Muscle of arm (tissue), 14 donors: ENCODE results near the gene OR5B12. TPM values are rescaled to one million over a fixed set of nuclear protein-coding genes. Genes with fewer than 3 reads are reported as not detected.
"Not testable (repeated sequence)": the region's sequence is repeated elsewhere in the genome, so short reads cannot be mapped to it uniquely, and the experiment has no call there.

Experiments used
- DNase-seq: peaks from one replicate; pipeline ENCODE4 v3.0.0-alpha.2; 2013
- long read RNA-seq, 11 donors: transcript quantifications; one replicate each; lab custom pipeline, GENCODE V29; 2026
- polyA plus RNA-seq, 12 donors: library from polyadenylated mRNA; unstranded; fragments of 120-200 nt; gene quantifications; one replicate each; pipeline ENCODE4 v1.2.1, GENCODE V29; 2013; ENCODE audit not compliant: insufficient read length in 12 of 12

The OR5B12 gene
- polyA plus RNA-seq: not detected
- long read RNA-seq, donor 1: 0 reads
- long read RNA-seq, donor 2: 0 reads
- long read RNA-seq, donor 3: 0 reads
- long read RNA-seq, donor 4: 0 reads
- long read RNA-seq, donor 5: 0 reads
- long read RNA-seq, donor 6: 0 reads
- long read RNA-seq, donor 7: 0 reads
- long read RNA-seq, donor 8: 0 reads
- long read RNA-seq, donor 9: 0 reads
- long read RNA-seq, donor 10: 0 reads
- long read RNA-seq, donor 11: 0 reads

DNA sequence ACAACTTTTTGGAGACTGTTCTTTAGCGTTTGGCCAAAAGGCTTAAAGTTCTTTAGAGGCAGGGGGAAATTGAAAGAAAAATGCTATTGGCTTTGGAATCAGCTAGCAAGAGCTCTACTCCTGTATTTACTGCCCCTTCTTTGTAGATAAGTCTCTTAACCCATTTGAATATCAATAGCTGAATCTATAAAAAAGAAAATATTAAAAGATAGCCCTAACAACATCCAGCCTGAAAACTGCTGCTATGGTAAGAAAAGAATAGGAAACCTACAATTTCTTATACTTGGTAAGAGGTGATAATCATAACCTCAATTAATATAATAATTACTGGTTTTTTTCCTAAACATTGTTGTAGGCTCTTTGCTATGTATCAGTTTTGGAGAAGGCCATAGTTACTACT lies at the start of gene OR5B12:
TSS of gene OR5B12 (minus strand) at position 101 of the 400 bp plus-strand sequence. CDS start 2,085 bp downstream, outside the sequence.
- DNase-seq: no peak

GRCh38 chr11:58490827-58491226 lies 48.8 kb upstream of the OR5B12 start:
- no peak for DNase-seq

DNA sequence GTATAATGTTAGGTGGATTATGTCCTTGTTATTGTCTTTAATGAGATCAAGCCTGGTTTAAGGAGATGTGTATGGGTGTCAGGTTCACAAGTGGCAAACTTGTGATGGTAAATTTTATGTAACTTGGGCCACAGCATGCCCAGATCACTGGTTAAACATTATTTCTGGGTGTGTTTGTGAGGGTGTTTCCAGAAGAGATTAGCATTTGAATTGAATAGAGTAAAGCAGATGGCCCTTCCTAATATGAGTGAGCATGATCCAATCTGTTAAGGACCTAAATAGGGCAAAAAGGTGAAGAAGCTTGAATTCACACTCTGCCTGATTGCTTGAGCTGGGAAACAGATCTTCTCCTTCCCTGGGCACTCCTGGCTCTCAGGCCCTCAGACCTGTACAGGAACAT lies 45.1 kb upstream of the OR5B12 start:
- no peak for DNase-seq

DNA sequence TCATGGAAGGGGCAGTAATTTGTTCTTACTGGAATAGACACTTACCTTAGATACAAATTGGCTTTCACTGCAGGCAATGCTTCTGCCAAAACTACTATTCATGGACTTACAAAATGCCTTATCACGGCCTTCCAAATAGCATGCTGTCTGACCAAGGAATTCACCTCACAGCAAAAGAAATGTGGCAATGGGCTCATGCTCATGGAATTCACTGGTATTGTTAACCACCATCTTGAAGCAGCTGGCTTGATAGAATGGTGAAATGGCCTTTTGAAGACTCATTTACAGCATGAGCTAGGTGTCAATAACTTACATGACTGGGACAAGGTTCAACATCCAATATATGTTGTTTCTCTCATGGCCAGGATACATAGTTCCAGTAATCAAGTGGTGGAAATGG lies 43.9 kb upstream of the OR5B12 start:
- no peak for DNase-seq

- DNase-seq: no peak
These were observed 29.9 kb upstream of the OR5B12 start for GRCh38 chr11:58471892-58472291.

DNA sequence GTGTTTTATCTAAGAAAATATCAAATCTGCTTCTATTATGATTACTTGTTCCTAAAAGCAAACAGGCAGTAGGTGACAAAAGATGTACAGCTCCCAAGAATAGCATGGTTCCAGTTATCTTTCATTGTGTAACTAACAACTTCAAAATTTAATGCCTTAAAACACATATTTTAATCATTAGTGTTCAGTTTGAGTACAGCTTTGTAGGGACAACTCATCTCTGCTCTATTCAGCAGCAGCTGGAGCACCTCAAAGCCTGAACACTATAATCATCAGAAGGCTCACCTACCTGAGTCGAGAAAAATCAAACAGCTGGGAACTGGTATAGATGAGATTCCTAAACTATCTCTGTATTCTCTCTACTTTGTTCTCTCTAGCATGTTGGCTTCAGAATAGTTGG lies 24.3 kb upstream of the OR5B12 start:
- no peak for DNase-seq

GRCh38 chr11:58465690-58466089 lies 23.7 kb upstream of the OR5B12 start:
- DNase-seq: no peak

- no peak for DNase-seq
These were observed 9.5 kb upstream of the OR5B12 start for GRCh38 chr11:58451585-58451984.

DNA sequence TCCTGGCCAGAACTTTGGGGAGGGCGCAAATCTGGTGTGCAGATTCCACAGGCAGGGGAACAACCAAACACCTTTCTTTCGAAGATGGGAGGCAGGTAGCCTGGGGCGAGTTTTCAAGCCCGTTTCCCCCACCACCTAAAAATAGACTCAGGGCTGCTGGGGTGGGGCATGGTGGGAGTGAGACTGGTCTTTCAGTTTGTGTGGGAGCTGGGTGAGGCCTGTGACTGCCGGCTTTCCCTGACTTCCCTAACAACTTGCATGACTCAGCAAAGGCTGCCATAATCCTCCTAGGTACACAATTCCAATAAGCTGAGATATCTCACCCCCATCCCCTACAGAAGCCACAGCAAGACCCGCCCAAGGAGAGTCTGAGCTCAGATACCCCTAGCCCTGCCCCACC lies 4.3 kb upstream of the OR5B12 start:
- no peak for DNase-seq

DNA sequence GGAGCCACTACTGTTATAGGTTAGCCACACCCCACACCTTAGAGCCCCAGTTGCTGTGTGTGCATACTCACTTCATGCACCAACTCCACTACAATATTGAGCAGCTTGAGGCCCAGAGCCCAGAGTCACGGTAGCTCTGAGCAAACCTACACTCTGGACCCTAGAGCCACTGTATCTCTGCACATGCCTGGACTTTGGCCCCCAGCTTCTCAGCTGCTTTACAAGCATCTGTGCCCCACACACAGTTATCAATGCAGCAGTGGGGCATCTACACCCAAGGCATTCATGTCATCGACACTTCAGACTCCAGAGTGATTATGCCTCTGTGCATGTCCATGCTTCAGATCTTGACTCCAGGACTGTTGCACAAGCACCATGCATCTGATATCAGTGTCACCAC lies 2.3 kb upstream of the OR5B12 start:
- no peak for DNase-seq

- DNase-seq: no peak
These were observed 3.5 kb downstream of the OR5B12 start for GRCh38 chr11:58438486-58438885.

GRCh38 chr11:58434217-58434616 lies 7.8 kb downstream of the OR5B12 start:
- no peak for DNase-seq

DNA sequence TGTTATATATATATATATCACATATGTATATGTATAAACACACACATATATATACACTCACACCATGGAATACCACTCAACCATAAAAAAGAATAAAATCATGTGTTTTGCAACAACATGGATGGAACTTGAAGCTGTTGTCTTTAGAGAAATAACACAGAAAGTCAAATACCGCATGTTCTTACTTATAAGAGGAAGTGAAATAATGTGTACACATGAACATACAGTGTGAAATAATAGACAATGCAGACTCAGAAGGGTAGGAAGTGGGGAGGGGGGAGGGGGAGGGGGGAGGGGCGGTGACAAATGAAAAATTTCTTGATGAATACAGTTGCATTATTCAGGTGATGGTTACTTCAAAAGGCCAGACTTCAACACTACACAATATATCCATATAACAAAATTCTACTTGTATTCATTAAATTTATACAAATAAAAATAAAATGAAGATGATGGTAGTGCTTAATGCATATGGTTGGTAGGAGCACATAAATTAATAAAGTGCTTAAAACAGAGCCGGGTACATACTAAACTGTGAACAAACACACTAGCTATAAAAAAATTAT lies 8.3 kb downstream of the OR5B12 start:
- no peak for DNase-seq

- DNase-seq: no peak
These were observed 12.8 kb downstream of the OR5B12 start for GRCh38 chr11:58429273-58429672.

DNA sequence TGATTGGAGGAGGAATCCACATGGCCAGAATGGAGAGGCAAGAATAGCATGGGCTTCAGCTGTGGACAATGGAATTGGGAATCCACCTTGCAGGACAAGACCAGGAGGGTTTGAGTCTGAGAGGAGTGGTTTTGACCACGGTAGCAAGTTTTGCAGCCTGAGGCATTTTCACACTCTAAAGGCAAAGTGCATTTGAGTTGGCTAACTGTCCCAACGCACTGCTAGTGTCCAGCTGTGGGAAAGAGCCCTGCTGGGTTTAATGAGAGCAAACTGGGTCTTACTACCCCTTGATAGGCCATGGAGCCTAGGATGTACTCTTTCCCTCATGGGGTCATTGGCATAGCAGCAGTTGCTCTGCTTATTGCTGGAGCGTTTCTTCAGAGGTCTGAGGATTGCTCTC lies 14.0 kb downstream of the OR5B12 start, which contains the start of gene OR5B2:
TSS of gene OR5B2 (minus strand) at position 101 of the 400 bp plus-strand sequence. CDS start 4,860 bp downstream, outside the sequence.
- DNase-seq: no peak

DNA sequence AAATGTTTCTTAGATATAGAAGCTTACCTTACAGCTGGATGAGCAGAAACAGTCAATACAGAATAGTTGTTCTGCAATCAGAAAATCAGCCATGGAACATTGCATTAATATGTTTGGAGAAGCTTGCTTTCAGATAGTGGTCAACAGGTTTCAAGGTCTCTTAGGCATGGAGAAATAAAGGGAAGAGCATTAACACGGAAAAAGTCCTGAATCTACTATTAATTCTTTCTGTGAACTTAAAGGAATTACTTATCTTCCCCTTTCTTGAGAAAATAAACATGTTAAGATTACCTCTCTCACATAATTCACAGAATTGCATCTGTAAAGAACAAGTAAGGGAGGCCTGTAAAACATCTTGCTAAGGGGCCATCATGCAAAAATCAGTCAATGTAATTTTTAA lies 35.3 kb downstream of the OR5B12 start, which contains the start of gene OR5B3:
TSS of gene OR5B3 (minus strand) at position 101 of the 400 bp plus-strand sequence. CDS start 3,465 bp downstream, outside the sequence.
- DNase-seq: no peak

DNA sequence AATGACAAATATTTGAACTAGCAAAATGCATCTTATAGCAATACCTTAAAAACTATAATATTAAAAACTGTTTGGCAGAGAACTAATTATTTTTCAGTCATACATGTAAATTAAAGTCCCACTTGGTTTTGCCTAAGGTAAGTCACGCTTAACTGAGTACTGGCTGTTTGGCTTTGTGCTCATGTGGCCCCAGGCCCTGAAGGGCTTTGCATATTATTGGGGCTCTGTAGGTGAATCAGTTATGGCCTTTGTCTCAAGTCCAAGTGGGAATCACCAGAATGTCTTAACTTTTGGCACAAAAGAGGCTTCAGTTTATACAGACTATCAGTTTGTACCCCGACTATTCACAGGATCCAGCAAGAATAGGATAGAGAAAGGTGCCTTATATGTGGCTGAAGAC lies 42.4 kb downstream of the OR5B12 start:
- not testable (repeated sequence) for DNase-seq

- DNase-seq: no peak
These were observed 46.5 kb downstream of the OR5B12 start for GRCh38 chr11:58395581-58395980.

DNA sequence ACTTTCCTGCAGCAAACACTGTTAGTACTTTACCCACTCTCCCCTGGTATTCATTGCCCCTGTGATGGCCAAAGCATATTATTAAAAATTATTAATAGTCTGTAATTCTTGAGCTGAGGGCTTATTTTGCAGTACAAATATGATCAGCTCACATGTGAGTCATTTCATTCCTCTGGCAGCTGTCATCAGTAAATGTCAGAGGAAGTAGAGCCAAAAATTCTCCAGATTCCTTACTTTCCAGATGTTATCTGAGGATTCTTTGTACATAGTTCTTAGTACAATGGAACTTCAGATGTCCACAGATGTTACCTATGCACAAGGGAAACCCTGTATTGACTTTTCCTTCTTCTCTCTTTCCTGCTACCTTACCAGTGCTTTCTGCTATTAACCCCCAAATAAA lies 47.8 kb downstream of the OR5B12 start:
- DNase-seq: no peak

DNA sequence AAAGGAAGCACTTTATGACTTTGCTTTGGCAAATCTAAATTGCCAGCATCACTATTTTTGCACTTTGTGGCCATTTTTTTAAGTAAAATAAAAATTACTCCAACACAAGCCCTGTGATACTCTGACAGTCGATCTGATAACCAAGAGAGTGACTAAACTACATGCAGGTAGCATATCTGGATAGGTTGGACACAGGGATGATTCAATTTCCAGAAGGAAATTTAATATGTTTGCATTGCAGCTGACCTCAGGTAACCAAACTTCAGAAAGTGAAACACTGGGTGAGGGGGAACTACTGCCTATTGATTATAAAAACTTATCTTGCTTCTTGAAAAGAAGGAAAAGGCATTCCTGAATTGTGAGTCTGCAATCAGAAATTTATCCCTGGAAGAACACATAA lies 49.3 kb downstream of the OR5B12 start:
- DNase-seq: no peak

GRCh38 chr11:58391879-58392278 lies 50.2 kb downstream of the OR5B12 start:
- DNase-seq: no peak

GRCh38 chr11:58390551-58391063 lies 51.4 kb downstream of the OR5B12 start:
- no peak for DNase-seq
